Inferior parietal cortex (tissue), 1 donor: ENCODE data around the gene GANAB.
"Not testable (repeated sequence)": the region's sequence is repeated elsewhere in the genome, so short reads cannot be mapped to it uniquely, and the experiment has no call there.

Source experiments
- DNase-seq: peaks from one replicate; pipeline ENCODE4 v3.0.0-alpha.2; 2016; ENCODE audit errors: extremely low spot score

The GANAB gene

GRCh38 chr11:62667460-62667859 is 21.0 kb upstream of the GANAB start:
- DNase-seq: no peak

GRCh38 chr11:62666259-62666926 is 20.0 kb upstream of the GANAB start:
- DNase-seq: no peak

GRCh38 chr11:62665599-62666258 is 19.3 kb upstream of the GANAB start:
- DNase-seq: no peak

- peak; percentile 97 for DNase-seq
Observed at GRCh38 chr11:62665075-62665598, 18.7 kb upstream of the GANAB start, which contains the start of the genes C11orf98 and CSKMT. TSS of gene C11orf98 (minus strand) at chr11:62665210. CDS start at chr11:62665169, 41 bp downstream. TSS of gene CSKMT (plus strand) at chr11:62665312. CDS start at chr11:62665880, 568 bp downstream.

- peak; percentile 35 for DNase-seq
Observed at GRCh38 chr11:62664405-62665074, 18.1 kb upstream of the GANAB start.

- DNase-seq: no peak
Observed at GRCh38 chr11:62656796-62657429, 10.5 kb upstream of the GANAB start.

- DNase-seq: no peak
Observed at GRCh38 chr11:62654297-62654696, 7.9 kb upstream of the GANAB start.

GRCh38 chr11:62652161-62653006 is 6.0 kb upstream of the GANAB start:
- DNase-seq: no peak

GRCh38 chr11:62650283-62650682 is 3.9 kb upstream of the GANAB start:
- not testable (repeated sequence) for DNase-seq

- DNase-seq: no peak
Observed at GRCh38 chr11:62649486-62649885, 3.1 kb upstream of the GANAB start.

GRCh38 chr11:62648967-62649364 is 2.6 kb upstream of the GANAB start:
- DNase-seq: no peak

GRCh38 chr11:62648185-62648966 is 2.0 kb upstream of the GANAB start:
- no peak for DNase-seq

- DNase-seq: no peak
Observed at GRCh38 chr11:62647609-62648005, 1.2 kb upstream of the GANAB start.

- DNase-seq: no peak
Observed at GRCh38 chr11:62646825-62647608, 604 bp upstream of the GANAB start.

GRCh38 chr11:62645671-62645945 is 805 bp downstream of the GANAB start:
- DNase-seq: no peak

GRCh38 chr11:62644220-62644619 is 2.2 kb downstream of the GANAB start:
- DNase-seq: no peak

GRCh38 chr11:62632492-62632891 is 13.9 kb downstream of the GANAB start:
- DNase-seq: no peak

GRCh38 chr11:62627713-62628112 is 18.7 kb downstream of the GANAB start:
- DNase-seq: no peak

- DNase-seq: no peak
Observed at GRCh38 chr11:62622476-62623089, 23.8 kb downstream of the GANAB start.
